ENCODE measurements around the gene PRKCE.

PRKCE gene

DNA sequence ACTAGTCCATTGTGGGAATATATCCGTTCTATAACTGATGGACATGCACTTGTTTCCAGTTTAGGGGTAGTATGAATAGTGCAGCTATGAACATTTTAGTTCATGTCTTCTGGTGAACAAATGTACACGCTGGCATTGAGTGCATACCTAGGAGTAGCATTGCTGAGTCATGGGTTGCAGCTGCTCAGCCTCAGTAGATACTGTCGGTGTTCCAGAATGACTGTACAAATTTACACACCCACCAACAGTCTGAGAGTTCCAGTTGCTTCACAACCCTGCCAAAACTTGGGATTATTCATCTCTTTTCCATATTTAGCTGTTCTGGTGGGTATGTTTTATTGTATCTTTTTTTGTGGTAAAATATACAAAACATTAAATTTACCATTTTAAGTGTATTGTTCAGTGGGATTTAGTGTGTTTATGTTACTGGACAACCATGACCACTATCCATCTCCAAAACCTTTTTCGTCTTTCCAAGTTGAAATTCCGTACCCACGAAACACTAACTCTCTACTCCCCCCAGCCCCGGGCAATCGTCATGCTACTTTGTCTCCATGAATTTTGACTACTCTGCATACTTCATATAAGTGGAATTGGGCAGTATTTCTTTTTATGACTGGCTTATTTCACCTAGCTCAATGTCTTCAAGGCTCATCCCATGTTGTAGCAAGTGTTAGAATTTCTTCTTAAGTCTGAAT lies 281.0 kb downstream of the PRKCE start:
- no peak overlapping the region for H3K4me3 Mint-ChIP-seq
- CTCF ChIA-PET: no interaction called here
- H3K9me3 Mint-ChIP-seq: no peaks in the 10 kb centered on the region
- H3K4me1 Mint-ChIP-seq: no peaks in the 10 kb centered on the region
- no peaks in the 10 kb centered on the region for H3K36me3 Mint-ChIP-seq
- no peak overlapping the region for H3K27ac Mint-ChIP-seq
- no peak for DNase-seq
- H3K27me3 Mint-ChIP-seq: no peaks in the 10 kb centered on the region

DNA sequence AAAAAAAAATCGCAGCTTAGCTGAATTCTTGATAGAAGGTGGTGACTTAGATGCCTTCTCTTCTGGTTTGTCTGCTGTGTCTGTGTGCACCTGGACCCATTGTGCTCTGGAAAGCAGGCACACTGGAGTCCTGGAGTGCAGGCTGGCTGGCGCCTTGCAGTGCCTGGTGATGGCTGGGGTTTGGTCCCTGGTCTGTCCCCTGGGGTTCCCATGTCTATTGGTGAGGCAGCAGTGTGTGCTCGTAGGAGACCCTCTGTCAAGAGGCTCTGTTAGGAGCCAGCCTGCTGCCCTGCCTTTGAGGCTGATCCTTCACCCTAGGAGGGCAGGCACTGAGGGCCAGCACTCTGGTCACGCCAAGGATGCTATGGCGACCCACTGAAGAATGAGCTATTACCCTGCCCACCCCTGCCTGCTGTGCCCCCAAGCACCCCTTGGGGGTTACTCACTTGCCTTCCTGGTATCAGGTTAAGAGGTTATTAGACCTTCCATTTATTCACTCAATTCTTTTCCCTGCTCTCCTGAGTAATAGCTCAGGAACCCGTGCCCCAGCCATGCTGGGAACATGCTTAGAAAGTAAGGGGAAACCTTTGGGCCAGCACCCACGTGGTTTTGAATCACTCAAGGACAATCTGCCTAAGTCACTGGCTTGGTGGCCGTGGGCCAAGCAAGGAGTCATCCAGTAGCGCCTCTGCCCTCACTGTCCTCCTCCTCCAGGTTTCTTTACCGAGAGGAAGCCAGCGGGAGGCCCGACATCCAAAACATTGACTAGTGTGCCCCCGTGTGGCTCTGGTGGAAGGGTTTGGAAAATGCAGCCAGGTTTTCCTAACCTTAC lies 284.5 kb downstream of the PRKCE start:
- H3K4me1 Mint-ChIP-seq: no peaks in the 10 kb centered on the region

DNA sequence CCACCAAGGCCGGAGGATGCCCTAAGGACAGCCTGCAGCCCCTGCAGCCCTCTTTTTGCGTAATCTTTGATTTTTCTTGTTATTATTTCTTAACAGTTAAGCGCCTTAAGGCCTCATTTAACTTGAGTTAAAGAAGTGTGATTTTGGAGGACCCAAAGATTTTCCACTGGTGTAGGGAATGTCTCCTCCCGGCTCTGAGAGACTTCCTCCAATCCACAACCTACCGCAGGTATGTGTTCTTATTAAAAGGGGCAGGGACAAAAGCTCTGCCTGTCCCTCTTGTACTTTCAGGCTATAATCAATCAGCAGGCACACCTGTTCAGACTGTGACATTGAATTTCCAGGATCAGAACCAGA lies 285.1 kb downstream of the PRKCE start:
- no peak for DNase-seq
- Mint-ChIP-seq H3K27me3 (no peaks in the 10 kb centered on the region), H3K9me3 (no peaks in the 10 kb centered on the region), H3K4me3 (no peak overlapping the region), H3K27ac (no peak overlapping the region), H3K36me3 (no peaks in the 10 kb centered on the region), H3K4me1 (no peaks in the 10 kb centered on the region)
- CTCF ChIA-PET: interaction anchor here (0.9 to 5.6 kb wide), 11 partner anchors 39 to 357 kb away, joined by 3 to 57 read pairs (median 8); no protein-coding TSS in a partner anchor

More for the DNA sequence above, 284.5 kb downstream of the PRKCE start:
- H3K36me3 Mint-ChIP-seq: no peaks in the 10 kb centered on the region
- no peak overlapping the region for H3K4me3 Mint-ChIP-seq
- peak; percentile 73 for DNase-seq
- CTCF ChIA-PET: interaction anchor here (0.7 to 5.6 kb wide), 19 partner anchors 11 to 356 kb away, joined by 3 to 57 read pairs (median 4); no protein-coding TSS in a partner anchor
- H3K27ac Mint-ChIP-seq: no peak overlapping the region
- no peaks in the 10 kb centered on the region for H3K9me3 Mint-ChIP-seq
- H3K27me3 Mint-ChIP-seq: no peaks in the 10 kb centered on the region

GRCh38 chr2:45937990-45938389 lies 286.5 kb downstream of the PRKCE start:
- DNase-seq: no peak
- no peak overlapping the region for H3K27ac Mint-ChIP-seq
- CTCF ChIA-PET: interaction anchor here (0.7 to 5.6 kb wide), 3 partner anchors 159 to 294 kb away, joined by 3 to 57 read pairs (median 20); no protein-coding TSS in a partner anchor
- H3K27me3 Mint-ChIP-seq: no peaks in the 10 kb centered on the region
- H3K4me3 Mint-ChIP-seq: no peak overlapping the region
- no peaks in the 10 kb centered on the region for H3K4me1 Mint-ChIP-seq
- no peaks in the 10 kb centered on the region for H3K9me3 Mint-ChIP-seq
- no peaks in the 10 kb centered on the region for H3K36me3 Mint-ChIP-seq

DNA sequence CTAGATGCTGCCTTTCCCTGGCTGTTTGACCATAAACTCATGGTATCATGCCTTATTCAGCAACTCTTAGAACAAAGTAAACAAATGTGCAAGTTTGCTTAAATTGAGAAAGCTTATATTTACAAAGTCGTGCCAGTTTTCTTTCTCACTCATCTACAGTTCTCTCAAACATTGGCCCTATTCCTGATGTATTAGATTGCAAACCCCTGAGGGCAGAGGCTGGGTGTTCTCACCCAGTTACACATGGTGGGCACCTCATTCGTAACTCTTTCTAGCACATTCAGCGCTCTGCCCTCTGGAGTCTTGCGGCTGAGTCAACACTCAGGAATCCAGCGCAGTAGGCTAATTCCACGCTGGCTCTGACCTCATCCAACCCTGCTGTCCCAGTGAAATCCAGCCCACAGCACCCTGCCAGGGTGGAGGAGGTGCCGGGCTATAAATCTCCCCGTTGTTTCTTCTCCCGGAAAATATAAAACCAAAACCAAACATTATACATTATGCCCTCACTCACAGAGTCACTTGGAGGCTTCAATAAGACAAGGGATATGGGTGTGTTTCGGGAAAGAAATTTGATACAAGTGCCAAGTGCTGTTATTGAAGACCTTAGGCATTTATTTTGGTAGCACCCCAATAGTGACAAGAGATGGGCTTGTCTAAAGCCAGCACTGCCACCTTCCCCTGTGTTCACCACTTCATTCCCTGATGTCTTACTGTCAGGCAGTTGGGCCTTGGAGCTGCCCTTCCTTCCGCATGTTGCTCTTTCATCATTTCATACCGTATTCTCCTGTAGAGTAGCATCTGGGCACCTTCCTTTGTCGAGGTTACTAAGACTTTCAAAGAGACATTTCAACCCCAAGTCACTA lies 287.4 kb downstream of the PRKCE start:
- H3K36me3 Mint-ChIP-seq: no peaks in the 10 kb centered on the region
- no peak for DNase-seq
- no peaks in the 10 kb centered on the region for H3K4me1 Mint-ChIP-seq
- no peak overlapping the region for H3K4me3 Mint-ChIP-seq
- no peaks in the 10 kb centered on the region for H3K9me3 Mint-ChIP-seq
- CTCF ChIA-PET: interaction anchor here (1.3 to 5.6 kb wide), 3 partner anchors 160 to 295 kb away, joined by 4 to 57 read pairs (median 20); no protein-coding TSS in a partner anchor
- no peak overlapping the region for H3K27ac Mint-ChIP-seq
- no peaks in the 10 kb centered on the region for H3K27me3 Mint-ChIP-seq

DNA sequence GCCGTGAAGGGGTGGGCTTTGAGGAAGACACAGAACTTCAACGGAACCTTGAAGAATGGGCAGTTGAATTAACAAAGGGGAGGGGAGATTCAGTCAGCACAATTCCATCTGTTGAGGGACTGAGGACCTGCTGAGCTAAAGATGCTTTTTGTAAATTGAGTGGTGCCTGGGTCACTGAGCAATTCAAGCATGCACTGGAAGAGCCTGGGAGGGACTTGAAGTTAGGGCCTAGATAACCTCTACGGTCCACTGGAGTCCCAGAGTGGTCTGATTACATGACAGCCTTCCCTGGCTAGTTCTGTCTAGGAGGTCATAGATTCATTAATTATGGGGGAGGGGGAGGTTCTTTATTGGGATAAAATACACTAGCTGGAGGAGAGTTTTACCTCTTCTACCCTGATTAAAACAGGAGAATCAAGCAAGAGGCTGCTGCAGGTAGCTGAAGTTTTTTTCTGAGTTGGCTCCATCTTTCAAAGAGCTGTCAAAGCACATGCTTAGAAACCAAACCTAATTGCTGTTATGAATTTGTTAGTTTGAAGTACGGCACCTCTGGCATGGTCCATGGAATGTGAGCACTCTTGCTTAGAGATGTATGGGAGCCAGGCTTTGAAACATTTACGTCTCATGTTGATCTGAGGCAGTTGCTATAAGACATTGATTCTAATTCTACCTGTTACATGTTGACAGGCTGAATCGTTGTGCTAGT lies 290.2 kb downstream of the PRKCE start:
- H3K27ac Mint-ChIP-seq: no peak overlapping the region
- DNase-seq: no peak
- H3K9me3 Mint-ChIP-seq: no peaks in the 10 kb centered on the region
- H3K4me3 Mint-ChIP-seq: no peak overlapping the region
- no peaks in the 10 kb centered on the region for H3K4me1 Mint-ChIP-seq
- H3K27me3 Mint-ChIP-seq: no peaks in the 10 kb centered on the region
- no peaks in the 10 kb centered on the region for H3K36me3 Mint-ChIP-seq
- CTCF ChIA-PET: no interaction called here

DNA sequence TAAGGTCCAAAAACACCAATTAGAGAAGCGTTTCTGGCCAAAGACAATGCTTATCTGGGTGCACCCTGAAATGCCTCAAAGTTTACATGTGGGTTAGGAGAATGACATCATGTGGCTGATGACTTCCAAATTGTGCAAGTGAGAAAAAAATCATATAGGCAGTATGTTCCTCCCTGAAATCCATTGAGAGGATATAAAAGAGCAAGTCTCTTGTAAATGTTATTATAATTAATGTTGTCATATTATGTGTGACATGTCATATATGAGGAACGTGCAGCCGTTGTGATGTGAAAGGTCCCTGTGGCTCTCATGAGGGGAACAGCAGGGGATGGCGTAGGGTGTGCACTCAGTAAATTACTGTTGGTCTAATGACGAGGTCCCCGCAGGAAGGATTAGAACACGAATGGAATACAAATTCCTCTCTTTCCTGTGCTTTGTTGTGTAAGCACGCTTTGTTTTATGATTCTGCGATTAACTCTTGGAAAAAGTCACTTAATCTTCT lies 290.8 kb downstream of the PRKCE start:
- no peaks in the 10 kb centered on the region for H3K4me1 Mint-ChIP-seq
- DNase-seq: no peak
- no peak overlapping the region for H3K27ac Mint-ChIP-seq
- CTCF ChIA-PET: no interaction called here
- H3K27me3 Mint-ChIP-seq: no peaks in the 10 kb centered on the region
- no peaks in the 10 kb centered on the region for H3K9me3 Mint-ChIP-seq
- H3K36me3 Mint-ChIP-seq: no peaks in the 10 kb centered on the region
- no peak overlapping the region for H3K4me3 Mint-ChIP-seq

DNA sequence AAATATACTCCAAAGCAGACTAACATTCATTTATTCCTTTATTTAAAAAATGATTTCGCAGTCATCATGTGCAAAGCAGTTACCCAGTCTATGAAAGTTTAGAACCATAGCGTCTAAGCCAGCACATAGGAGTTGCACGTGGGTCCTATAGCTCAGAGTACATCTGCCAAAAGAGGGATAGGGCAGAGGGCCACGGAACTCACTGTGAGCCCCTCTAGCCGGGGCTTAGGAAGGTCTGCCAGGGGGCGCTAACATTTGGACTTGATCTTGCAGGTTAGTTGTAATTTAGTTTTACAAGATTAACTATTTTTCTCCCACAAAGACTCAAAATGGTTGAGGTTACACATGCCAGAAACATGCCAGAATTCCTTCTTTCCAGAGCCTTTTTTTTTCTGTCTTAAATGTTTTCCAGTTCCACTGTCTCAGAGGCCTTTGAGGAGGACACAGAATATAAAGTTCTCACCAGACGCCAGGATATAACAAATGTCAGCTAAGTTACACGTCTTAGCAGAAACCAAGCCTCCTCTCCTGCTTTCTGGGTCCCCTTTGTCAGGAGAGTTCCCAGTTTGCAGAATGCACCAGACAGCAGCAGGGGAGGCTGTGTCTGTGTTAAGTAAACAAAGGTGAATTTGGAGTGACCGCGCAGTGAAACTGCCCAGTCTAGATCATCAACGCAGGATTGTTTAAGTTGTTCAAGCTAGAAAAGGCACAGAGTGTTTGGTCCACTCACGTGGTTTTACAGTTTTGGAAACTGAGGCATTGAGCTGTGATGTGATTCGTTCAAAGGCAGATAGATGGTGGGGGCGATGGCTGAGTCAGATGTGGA lies 292.0 kb downstream of the PRKCE start:
- no peak overlapping the region for H3K4me3 Mint-ChIP-seq
- CTCF ChIA-PET: no interaction called here
- no peaks in the 10 kb centered on the region for H3K9me3 Mint-ChIP-seq
- H3K27ac Mint-ChIP-seq: no peak overlapping the region
- no peaks in the 10 kb centered on the region for H3K27me3 Mint-ChIP-seq
- H3K4me1 Mint-ChIP-seq: no peaks in the 10 kb centered on the region
- no peak for DNase-seq
- H3K36me3 Mint-ChIP-seq: no peaks in the 10 kb centered on the region

DNA sequence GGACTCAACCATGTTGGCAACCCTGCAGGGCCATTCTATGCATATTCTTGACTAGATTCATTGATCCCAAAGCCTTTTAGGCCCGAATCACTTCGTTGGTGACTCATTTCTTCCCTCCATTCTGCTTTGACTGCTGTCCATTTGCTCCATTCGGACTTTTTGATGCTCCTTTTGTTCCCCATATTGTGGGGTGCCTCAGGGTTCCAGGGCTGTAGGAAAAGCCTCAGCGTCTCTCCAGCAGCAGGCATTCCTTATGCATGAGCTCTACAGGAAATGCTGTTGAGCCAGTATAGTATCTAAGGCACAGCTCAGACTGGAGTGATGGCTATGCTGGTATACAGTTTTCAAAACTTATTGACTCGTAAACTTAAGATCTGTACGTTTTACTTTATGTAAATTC lies 292.6 kb downstream of the PRKCE start:
- no peak for DNase-seq
- H3K4me3 Mint-ChIP-seq: no peak overlapping the region
- H3K36me3 Mint-ChIP-seq: no peaks in the 10 kb centered on the region
- H3K9me3 Mint-ChIP-seq: no peaks in the 10 kb centered on the region
- H3K27ac Mint-ChIP-seq: no peak overlapping the region
- CTCF ChIA-PET: no interaction called here
- H3K27me3 Mint-ChIP-seq: no peaks in the 10 kb centered on the region
- H3K4me1 Mint-ChIP-seq: no peaks in the 10 kb centered on the region

GRCh38 chr2:45945302-45945717 lies 293.8 kb downstream of the PRKCE start:
- H3K4me3 Mint-ChIP-seq: no peak overlapping the region
- no peaks in the 10 kb centered on the region for H3K36me3 Mint-ChIP-seq
- H3K27ac Mint-ChIP-seq: no peak overlapping the region
- H3K9me3 Mint-ChIP-seq: no peaks in the 10 kb centered on the region
- H3K27me3 Mint-ChIP-seq: no peaks in the 10 kb centered on the region
- CTCF ChIA-PET: no interaction called here
- H3K4me1 Mint-ChIP-seq: no peaks in the 10 kb centered on the region
- DNase-seq: no peak

DNA sequence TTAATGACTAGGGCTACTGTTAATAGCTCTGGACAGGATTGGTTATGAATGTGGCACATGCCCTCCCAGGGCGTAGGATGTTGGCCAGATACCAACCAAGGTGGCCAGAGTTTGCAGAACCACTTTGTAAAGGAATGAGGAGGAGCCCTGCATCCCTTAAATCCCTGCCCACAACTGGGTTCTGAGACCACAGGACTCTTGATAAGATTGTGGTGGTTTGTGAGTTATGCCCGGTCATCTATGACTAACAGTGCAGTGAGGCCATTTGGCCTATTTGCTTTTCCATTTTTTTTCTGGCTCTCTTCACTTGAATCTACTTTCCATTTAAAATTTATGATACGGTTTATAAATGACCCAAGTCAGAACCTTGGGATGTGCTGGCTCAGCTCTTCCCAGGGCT lies 294.5 kb downstream of the PRKCE start:
- H3K4me3 Mint-ChIP-seq: no peak overlapping the region
- no peak for DNase-seq
- no peaks in the 10 kb centered on the region for H3K27me3 Mint-ChIP-seq
- H3K27ac Mint-ChIP-seq: no peak overlapping the region
- CTCF ChIA-PET: interaction anchor here (1.0 kb wide), 1 partner anchor 11 kb away, joined by 5 read pairs; no protein-coding TSS in a partner anchor
- H3K4me1 Mint-ChIP-seq: no peaks in the 10 kb centered on the region
- H3K36me3 Mint-ChIP-seq: no peaks in the 10 kb centered on the region
- H3K9me3 Mint-ChIP-seq: no peaks in the 10 kb centered on the region

- Mint-ChIP-seq H3K4me1 (no peaks in the 10 kb centered on the region), H3K27ac (no peak overlapping the region), H3K9me3 (no peaks in the 10 kb centered on the region), H3K4me3 (no peak overlapping the region), H3K36me3 (no peaks in the 10 kb centered on the region), H3K27me3 (no peaks in the 10 kb centered on the region)
- CTCF ChIA-PET: no interaction called here
- no peak for DNase-seq
Observed at GRCh38 chr2:45950606-45951005, 299.1 kb downstream of the PRKCE start.
